ENCODE data around the gene ACSS1.

The ACSS1 gene

DNA sequence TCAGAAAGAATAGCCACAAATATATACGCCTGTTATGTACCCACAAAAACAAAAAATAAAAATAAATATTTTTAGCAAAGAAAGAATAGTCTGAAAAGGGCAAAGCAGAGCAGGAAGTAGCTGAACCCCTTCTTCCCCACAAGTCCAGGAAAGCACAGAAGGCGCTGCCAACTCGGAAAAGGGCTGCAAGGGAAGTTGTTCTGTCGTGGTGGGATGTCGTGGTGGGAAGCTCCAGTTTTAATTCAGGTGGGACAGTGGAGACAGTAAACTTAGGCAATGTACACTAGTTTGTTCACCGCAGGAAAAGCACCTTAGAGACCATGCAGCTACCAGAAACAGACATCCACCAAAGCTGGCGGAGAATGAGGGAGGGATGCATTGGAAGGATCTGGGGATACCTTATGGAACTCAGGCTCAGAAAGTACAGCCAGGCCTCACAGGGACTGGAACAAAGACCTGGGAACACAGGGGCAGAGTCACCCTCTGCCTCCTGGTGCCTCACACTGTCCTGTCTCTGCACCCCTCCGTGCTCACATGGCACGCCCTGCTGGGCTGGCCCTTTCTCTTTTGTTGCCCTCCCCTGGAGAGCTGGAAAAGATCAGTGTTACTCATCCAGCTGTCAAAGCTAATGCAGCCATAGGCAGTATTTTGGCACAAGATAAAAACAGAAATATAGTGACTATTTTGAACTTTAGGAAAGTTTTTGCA, 62.0 kb downstream of the ACSS1 start:
- TF ChIP-seq CTCF (conservative IDR thresholded peaks at IDR 0.05): no peak
- TF ChIP-seq ZFX (IDR thresholded peaks at IDR 0.05): no peak
- no peak overlapping the region for H3K27ac ChIP-seq

- TF ChIP-seq ZFX (IDR thresholded peaks at IDR 0.05): no peak
- peak; percentile 95 for TF ChIP-seq CTCF (conservative IDR thresholded peaks at IDR 0.05)
- peak overlapping the region; percentile 48 for H3K27ac ChIP-seq
These were observed 63.2 kb downstream of the ACSS1 start for GRCh38 chr20:24994470-24995368.

DNA sequence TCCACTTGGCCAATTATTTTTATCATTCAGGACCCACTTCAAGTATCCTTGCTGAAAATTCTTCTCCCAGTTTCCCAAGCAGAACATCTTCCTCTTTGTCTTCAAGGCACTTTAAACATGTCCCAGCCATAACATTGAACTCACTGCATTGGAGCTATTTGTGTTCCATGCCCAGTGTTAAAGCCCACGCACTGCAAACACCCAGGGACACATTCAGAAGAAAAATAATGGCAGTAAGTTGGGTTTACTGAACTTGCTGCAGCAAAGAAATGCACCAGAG, 63.8 kb downstream of the ACSS1 start:
- TF ChIP-seq CTCF (conservative IDR thresholded peaks at IDR 0.05) (no peak), ZFX (IDR thresholded peaks at IDR 0.05) (no peak)
- H3K27ac ChIP-seq: peak overlapping the region; percentile 48

- TF ChIP-seq ZFX (IDR thresholded peaks at IDR 0.05) (no peak), CTCF (conservative IDR thresholded peaks at IDR 0.05) (peak; percentile 72)
- H3K27ac ChIP-seq: peak overlapping the region; percentile 92
These were observed 64.4 kb downstream of the ACSS1 start for GRCh38 chr20:24993337-24994185.

DNA sequence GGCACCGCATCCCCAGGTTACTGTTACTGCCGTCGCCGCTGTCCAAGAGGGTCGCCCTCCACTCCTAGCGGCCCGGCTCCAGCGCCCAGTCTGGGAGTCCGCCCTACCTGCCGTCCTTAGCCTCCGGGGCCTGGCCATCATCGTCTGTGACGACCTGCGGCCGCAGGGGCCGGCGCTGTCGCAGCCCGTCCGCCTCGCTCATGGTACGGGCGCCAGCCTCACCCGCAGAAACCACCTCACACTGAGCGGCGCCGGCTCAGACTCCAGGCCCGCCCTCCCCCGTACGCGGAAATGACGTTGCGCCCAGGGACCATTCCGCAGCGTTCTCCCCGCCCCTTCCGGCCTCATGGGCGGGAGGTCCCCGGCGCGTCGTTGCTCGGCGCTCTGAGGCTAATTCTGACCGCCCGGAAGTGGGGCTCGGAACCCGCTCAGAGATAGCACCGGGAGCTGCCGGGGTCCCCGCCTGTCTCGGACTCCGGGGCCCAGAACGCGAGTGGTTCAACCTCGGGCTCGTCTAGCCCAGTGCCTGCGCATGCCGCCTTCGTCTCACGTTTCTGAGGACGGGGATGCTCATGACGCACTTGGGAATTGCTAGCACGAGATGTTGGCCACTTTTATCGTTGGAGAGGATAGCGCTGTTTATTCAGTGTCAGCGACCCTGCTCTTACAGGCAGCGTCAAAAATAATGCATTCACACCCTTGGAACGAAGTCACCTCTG, 65.3 kb downstream of the ACSS1 start, which contains the start of gene APMAP:
Gene APMAP, minus strand, starts transcription at position 265 of the 719 bp plus-strand sequence. Its CDS starts 63 bp downstream, at position 202.
- peak within 1 kb of the TSS; percentile 92 for H3K27ac ChIP-seq
- TF ChIP-seq CTCF (conservative IDR thresholded peaks at IDR 0.05) (no peak), ZFX (IDR thresholded peaks at IDR 0.05) (peak; percentile 34; the same call in 1 of the 2 replicates)

DNA sequence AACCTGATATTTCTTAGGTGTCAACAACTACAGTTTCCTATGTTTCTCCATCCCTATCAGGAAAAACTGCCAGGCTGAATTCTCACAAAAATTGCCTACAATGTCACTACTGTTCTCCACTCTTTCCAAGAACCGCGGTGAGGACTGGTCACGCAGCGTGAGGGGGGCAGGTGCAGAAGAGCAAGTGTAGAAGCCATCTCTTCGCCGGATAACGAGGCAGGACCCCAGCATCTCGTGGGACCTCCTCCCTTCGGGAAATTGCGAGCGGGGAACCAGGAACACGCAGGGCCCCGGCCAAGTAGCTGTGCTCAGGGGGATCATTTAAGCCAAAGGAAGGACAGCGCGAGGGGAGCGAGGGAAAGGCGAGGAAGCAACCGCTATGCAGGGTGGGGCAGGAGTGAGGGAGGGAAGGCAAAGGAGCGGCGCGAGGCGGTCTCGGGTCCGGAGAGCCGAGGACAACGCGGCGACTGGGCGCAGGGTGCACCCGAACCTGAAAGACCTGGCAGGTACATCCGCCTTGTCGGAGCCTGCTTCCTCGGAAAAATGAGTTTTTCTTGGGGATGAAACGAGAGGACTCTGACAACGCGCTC, 65.9 kb downstream of the ACSS1 start:
- H3K27ac ChIP-seq: peak overlapping the region; percentile 92
- TF ChIP-seq CTCF (conservative IDR thresholded peaks at IDR 0.05): no peak
- TF ChIP-seq ZFX (IDR thresholded peaks at IDR 0.05): no peak
